GM12873 (cell line): ENCODE data around the gene NCOA1.

Source experiments
- CTCF ChIP-seq: IDR thresholded peaks from 2 replicates; pipeline ENCODE4 v1.5.1; 2012; ENCODE audit warnings: low read depth, mild to moderate bottlenecking, moderate library complexity, low read length, control low read depth; ENCODE audit not compliant: insufficient read depth; ENCODE audit errors: missing control alignments

NCOA1 gene

GRCh38 chr2:24491542-24492420, 727 bp downstream of the NCOA1 start:
- no peak for TF ChIP-seq CTCF

- TF ChIP-seq CTCF: no peak
These were observed 1.6 kb downstream of the NCOA1 start for GRCh38 chr2:24492421-24493279.

GRCh38 chr2:24493713-24494112, 2.7 kb downstream of the NCOA1 start:
- no peak for TF ChIP-seq CTCF

GRCh38 chr2:24494410-24494809, 3.4 kb downstream of the NCOA1 start:
- TF ChIP-seq CTCF: no peak

GRCh38 chr2:24495451-24495850, 4.4 kb downstream of the NCOA1 start:
- TF ChIP-seq CTCF: no peak

GRCh38 chr2:24496959-24497358, 5.9 kb downstream of the NCOA1 start:
- TF ChIP-seq CTCF: no peak

GRCh38 chr2:24497685-24498084, 6.6 kb downstream of the NCOA1 start:
- no peak for TF ChIP-seq CTCF
